Measurements from ENCODE around the gene TACSTD2. TPM values are rescaled to one million over a fixed set of nuclear protein-coding genes. Genes with fewer than 3 reads are reported as not detected.
"Not testable (repeated sequence)": the region's sequence is repeated elsewhere in the genome, so short reads cannot be mapped to it uniquely, and the experiment has no call there.

TACSTD2 gene
- total RNA-seq, 1 donor from 2014 or later: 0.52 TPM

DNA sequence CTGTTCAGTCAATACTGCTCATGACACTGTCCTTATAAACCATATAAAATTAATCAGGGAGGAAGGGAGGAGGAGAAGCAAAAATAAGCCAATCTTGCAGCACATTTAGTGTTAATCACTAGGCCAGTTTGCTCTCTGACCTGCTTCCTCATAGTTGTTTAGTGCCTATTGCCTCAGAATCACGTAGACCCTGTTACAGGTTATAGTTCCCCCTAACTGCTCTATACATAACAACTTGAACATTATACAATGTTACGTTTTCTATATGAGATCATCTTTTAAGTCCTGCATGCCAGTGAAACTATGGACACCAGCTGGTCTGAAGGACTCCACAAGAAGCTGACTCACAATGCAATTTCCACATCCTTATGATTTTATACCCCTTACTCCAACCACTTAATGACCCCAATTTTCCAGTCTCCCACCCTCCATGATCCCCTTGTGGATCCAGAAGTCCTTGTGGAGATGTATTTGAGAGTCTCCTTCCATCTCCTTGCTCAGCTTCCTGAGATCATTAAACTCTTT, 34.9 kb upstream of the TACSTD2 start:
- Histone ChIP-seq H3K27me3 (ENCODE audit: control insufficient read depth in 3 of 3, insufficient read depth in 3 of 3, low read length in 3 of 3) (no peaks in the 10 kb centered on the region), H3K4me1 (ENCODE audit: control insufficient read depth in 3 of 3, insufficient read depth in 3 of 3, low read length in 3 of 3) (no peaks in the 10 kb centered on the region), H3K9me3 (ENCODE audit: control insufficient read depth in 3 of 3, low read length in 3 of 3) (peaks cover 0 to under 1% (median 0%) of the 10 kb centered on the region in 3 donors), H3K27ac (ENCODE audit: low read depth, low read length) (no peak overlapping the region), H3K36me3 (ENCODE audit: control insufficient read depth in 3 of 3, insufficient read depth in 3 of 3, low read length in 3 of 3) (no peaks in the 10 kb centered on the region), H3K4me3 (ENCODE audit: low read length in 3 of 3) (no peak overlapping the region), H3K9ac (ENCODE audit: low read depth in 1 of 3, low read length in 3 of 3) (no peak overlapping the region)

DNA sequence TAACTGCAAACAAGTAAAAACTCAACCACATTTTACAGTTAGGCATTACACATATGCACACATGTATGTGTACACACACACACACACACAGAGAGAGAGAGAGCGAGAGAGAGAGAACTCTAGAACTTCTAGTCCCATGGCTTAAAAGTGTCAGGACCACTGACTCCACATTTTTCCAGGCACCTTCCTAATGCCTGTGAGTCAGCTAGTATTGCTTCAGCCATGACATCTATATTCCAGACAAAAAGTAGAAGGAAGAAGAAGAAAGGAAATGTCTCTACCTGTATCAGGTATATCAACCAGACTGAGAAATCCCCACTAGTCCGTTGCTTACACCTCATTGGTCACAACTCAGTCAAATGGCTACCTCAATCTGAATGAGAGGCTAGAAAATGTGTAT, 31.9 kb upstream of the TACSTD2 start:
- H3K27me3 ChIP-seq (ENCODE audit: control insufficient read depth in 3 of 3, insufficient read depth in 3 of 3, low read length in 3 of 3): no peaks in the 10 kb centered on the region
- no peaks in the 10 kb centered on the region for H3K36me3 ChIP-seq (ENCODE audit: control insufficient read depth in 3 of 3, insufficient read depth in 3 of 3, low read length in 3 of 3)
- H3K4me1 ChIP-seq (ENCODE audit: control insufficient read depth in 3 of 3, insufficient read depth in 3 of 3, low read length in 3 of 3): no peaks in the 10 kb centered on the region
- peaks cover 0 to 2% (median 2%) of the 10 kb centered on the region in 3 donors for H3K9me3 ChIP-seq (ENCODE audit: control insufficient read depth in 3 of 3, low read length in 3 of 3)
- H3K27ac ChIP-seq (ENCODE audit: low read depth, low read length): no peak overlapping the region
- H3K9ac ChIP-seq (ENCODE audit: low read depth in 1 of 3, low read length in 3 of 3): no peak overlapping the region
- H3K4me3 ChIP-seq (ENCODE audit: low read length in 3 of 3): no peak overlapping the region

DNA sequence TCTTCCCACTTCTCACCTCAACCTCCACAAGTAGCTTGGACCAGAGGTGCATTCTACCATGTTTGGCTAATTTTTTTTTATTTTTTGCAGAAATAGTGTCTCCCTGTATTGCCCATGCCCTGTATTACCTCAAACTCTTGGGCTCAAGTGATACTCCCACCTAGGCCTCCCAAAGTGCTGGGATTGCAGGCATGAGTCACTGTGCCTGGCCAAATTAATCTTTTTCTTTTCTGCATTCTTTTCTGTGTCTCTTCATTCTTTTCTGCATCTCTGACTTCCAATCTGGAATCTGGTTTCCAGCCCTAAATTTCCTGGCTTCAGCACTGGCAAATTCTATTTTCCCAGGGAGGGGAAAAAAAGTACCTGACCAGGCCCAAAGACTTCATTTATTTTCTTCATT, 31.2 kb upstream of the TACSTD2 start:
- Histone ChIP-seq H3K9me3 (ENCODE audit: control insufficient read depth in 3 of 3, low read length in 3 of 3) (peaks cover 0 to 2% (median 2%) of the 10 kb centered on the region in 3 donors), H3K4me1 (ENCODE audit: control insufficient read depth in 3 of 3, insufficient read depth in 3 of 3, low read length in 3 of 3) (no peaks in the 10 kb centered on the region), H3K27me3 (ENCODE audit: control insufficient read depth in 3 of 3, insufficient read depth in 3 of 3, low read length in 3 of 3) (no peaks in the 10 kb centered on the region), H3K9ac (ENCODE audit: low read depth in 1 of 3, low read length in 3 of 3) (no peak overlapping the region), H3K27ac (ENCODE audit: low read depth, low read length) (no peak overlapping the region), H3K4me3 (ENCODE audit: low read length in 3 of 3) (no peak overlapping the region), H3K36me3 (ENCODE audit: control insufficient read depth in 3 of 3, insufficient read depth in 3 of 3, low read length in 3 of 3) (no peaks in the 10 kb centered on the region)

DNA sequence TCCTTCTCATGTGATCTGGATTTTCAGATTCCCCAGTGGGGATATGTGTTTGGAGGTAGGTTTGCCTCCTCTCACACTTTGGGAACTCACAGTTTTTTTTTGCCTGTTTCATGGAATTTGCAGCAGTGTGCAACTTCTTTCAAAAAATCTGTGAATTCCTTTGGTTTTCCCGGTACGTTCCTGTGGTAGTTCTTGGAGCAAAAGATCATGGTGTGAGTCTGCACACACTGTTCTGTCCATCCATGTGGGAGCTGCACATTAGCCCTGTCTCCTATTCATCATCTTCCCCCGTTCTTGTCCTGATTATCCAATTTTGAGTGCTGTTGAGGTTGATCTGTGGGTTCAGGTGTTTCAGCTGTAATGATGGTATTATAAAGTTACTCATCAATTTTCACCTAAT, 30.3 kb upstream of the TACSTD2 start:
- H3K4me1 ChIP-seq (ENCODE audit: control insufficient read depth in 3 of 3, insufficient read depth in 3 of 3, low read length in 3 of 3): no peaks in the 10 kb centered on the region
- H3K36me3 ChIP-seq (ENCODE audit: control insufficient read depth in 3 of 3, insufficient read depth in 3 of 3, low read length in 3 of 3): no peaks in the 10 kb centered on the region
- no peak overlapping the region for H3K4me3 ChIP-seq (ENCODE audit: low read length in 3 of 3)
- H3K9me3 ChIP-seq (ENCODE audit: control insufficient read depth in 3 of 3, low read length in 3 of 3): peaks cover 0 to 2% (median 2%) of the 10 kb centered on the region in 3 donors
- no peak overlapping the region for H3K27ac ChIP-seq (ENCODE audit: low read depth, low read length)
- no peaks in the 10 kb centered on the region for H3K27me3 ChIP-seq (ENCODE audit: control insufficient read depth in 3 of 3, insufficient read depth in 3 of 3, low read length in 3 of 3)
- no peak overlapping the region for H3K9ac ChIP-seq (ENCODE audit: low read depth in 1 of 3, low read length in 3 of 3)

- not testable (repeated sequence) for H3K36me3 ChIP-seq (ENCODE audit: control insufficient read depth in 3 of 3, insufficient read depth in 3 of 3, low read length in 3 of 3); H3K9ac ChIP-seq (ENCODE audit: low read depth in 1 of 3, low read length in 3 of 3); H3K4me1 ChIP-seq (ENCODE audit: control insufficient read depth in 3 of 3, insufficient read depth in 3 of 3, low read length in 3 of 3); H3K9me3 ChIP-seq (ENCODE audit: control insufficient read depth in 3 of 3, low read length in 3 of 3); H3K27ac ChIP-seq (ENCODE audit: low read depth, low read length); H3K27me3 ChIP-seq (ENCODE audit: control insufficient read depth in 3 of 3, insufficient read depth in 3 of 3, low read length in 3 of 3); H3K4me3 ChIP-seq (ENCODE audit: low read length in 3 of 3)
Observed at GRCh38 chr1:58601921-58602320, 24.9 kb upstream of the TACSTD2 start.

GRCh38 chr1:58597996-58598395, 20.9 kb upstream of the TACSTD2 start:
- Histone ChIP-seq H3K36me3 (ENCODE audit: control insufficient read depth in 3 of 3, insufficient read depth in 3 of 3, low read length in 3 of 3) (no peaks in the 10 kb centered on the region), H3K9ac (ENCODE audit: low read depth in 1 of 3, low read length in 3 of 3) (no peak overlapping the region), H3K4me1 (ENCODE audit: control insufficient read depth in 3 of 3, insufficient read depth in 3 of 3, low read length in 3 of 3) (peaks cover 0 to 5% (median 0%) of the 10 kb centered on the region in 3 donors), H3K9me3 (ENCODE audit: control insufficient read depth in 3 of 3, low read length in 3 of 3) (no peaks in the 10 kb centered on the region), H3K27ac (ENCODE audit: low read depth, low read length) (no peak overlapping the region), H3K27me3 (ENCODE audit: control insufficient read depth in 3 of 3, insufficient read depth in 3 of 3, low read length in 3 of 3) (no peaks in the 10 kb centered on the region), H3K4me3 (ENCODE audit: low read length in 3 of 3) (no peak overlapping the region)

GRCh38 chr1:58597076-58597475, 20.0 kb upstream of the TACSTD2 start:
- H3K4me3 ChIP-seq (ENCODE audit: low read length in 3 of 3): no peak overlapping the region
- H3K4me1 ChIP-seq (ENCODE audit: control insufficient read depth in 3 of 3, insufficient read depth in 3 of 3, low read length in 3 of 3): peaks cover 3 to 14% (median 7%) of the 10 kb centered on the region in 3 donors
- no peaks in the 10 kb centered on the region for H3K9me3 ChIP-seq (ENCODE audit: control insufficient read depth in 3 of 3, low read length in 3 of 3)
- H3K36me3 ChIP-seq (ENCODE audit: control insufficient read depth in 3 of 3, insufficient read depth in 3 of 3, low read length in 3 of 3): no peaks in the 10 kb centered on the region
- no peak overlapping the region for H3K9ac ChIP-seq (ENCODE audit: low read depth in 1 of 3, low read length in 3 of 3)
- H3K27me3 ChIP-seq (ENCODE audit: control insufficient read depth in 3 of 3, insufficient read depth in 3 of 3, low read length in 3 of 3): no peaks in the 10 kb centered on the region
- no peak overlapping the region for H3K27ac ChIP-seq (ENCODE audit: low read depth, low read length)

DNA sequence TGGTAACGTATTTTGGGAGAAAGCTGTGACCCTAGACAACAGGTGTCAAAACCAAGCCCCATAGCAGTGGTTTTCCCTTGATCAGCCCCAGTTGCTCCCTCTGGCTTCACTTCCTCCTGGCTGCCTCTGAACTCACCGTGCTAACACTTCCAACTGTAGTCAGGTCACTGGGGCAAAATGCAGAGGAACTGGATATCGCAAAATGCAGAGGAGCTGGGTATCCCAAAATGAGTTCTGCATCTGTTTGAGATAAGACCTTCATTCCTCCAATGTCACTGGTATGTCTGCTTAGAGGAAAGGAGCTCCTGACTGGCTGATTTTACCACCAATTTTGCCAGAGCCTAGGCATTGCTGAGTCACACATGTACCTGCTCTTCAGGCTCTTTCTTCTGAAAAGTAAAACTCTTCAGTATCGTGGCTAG, 19.6 kb upstream of the TACSTD2 start:
- no peak overlapping the region for H3K9ac ChIP-seq (ENCODE audit: low read depth in 1 of 3, low read length in 3 of 3)
- no peaks in the 10 kb centered on the region for H3K9me3 ChIP-seq (ENCODE audit: control insufficient read depth in 3 of 3, low read length in 3 of 3)
- H3K4me1 ChIP-seq (ENCODE audit: control insufficient read depth in 3 of 3, insufficient read depth in 3 of 3, low read length in 3 of 3): peaks cover 3 to 18% (median 7%) of the 10 kb centered on the region in 3 donors
- no peak overlapping the region for H3K4me3 ChIP-seq (ENCODE audit: low read length in 3 of 3)
- no peaks in the 10 kb centered on the region for H3K27me3 ChIP-seq (ENCODE audit: control insufficient read depth in 3 of 3, insufficient read depth in 3 of 3, low read length in 3 of 3)
- no peak overlapping the region for H3K27ac ChIP-seq (ENCODE audit: low read depth, low read length)
- H3K36me3 ChIP-seq (ENCODE audit: control insufficient read depth in 3 of 3, insufficient read depth in 3 of 3, low read length in 3 of 3): no peaks in the 10 kb centered on the region

DNA sequence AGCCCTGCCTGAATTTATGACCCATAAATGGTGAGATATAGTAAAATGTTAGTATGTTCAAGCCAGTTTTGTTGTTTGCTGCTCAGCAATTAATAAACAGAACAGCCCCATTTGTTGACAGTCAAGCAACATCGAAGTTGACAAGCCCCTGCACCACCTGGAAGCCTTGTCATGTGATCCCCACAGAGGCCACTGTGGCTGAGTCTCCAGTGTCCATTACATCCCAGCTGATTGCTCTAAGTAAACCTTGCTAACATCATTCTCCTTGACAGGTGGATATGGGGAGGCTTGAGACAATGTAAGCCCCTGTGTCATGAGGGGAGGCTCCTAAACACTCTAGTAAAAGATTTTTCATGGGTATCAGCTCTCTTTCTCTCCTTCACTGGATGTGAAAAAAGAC, 17.5 kb upstream of the TACSTD2 start:
- no peak overlapping the region for H3K4me3 ChIP-seq (ENCODE audit: low read length in 3 of 3)
- peaks cover 3 to 20% (median 7%) of the 10 kb centered on the region in 3 donors for H3K4me1 ChIP-seq (ENCODE audit: control insufficient read depth in 3 of 3, insufficient read depth in 3 of 3, low read length in 3 of 3)
- no peaks in the 10 kb centered on the region for H3K27me3 ChIP-seq (ENCODE audit: control insufficient read depth in 3 of 3, insufficient read depth in 3 of 3, low read length in 3 of 3)
- H3K27ac ChIP-seq (ENCODE audit: low read depth, low read length): no peak overlapping the region
- no peak overlapping the region for H3K9ac ChIP-seq (ENCODE audit: low read depth in 1 of 3, low read length in 3 of 3)
- no peaks in the 10 kb centered on the region for H3K36me3 ChIP-seq (ENCODE audit: control insufficient read depth in 3 of 3, insufficient read depth in 3 of 3, low read length in 3 of 3)
- no peaks in the 10 kb centered on the region for H3K9me3 ChIP-seq (ENCODE audit: control insufficient read depth in 3 of 3, low read length in 3 of 3)

- no peak overlapping the region for H3K9ac ChIP-seq (ENCODE audit: low read depth in 1 of 3, low read length in 3 of 3)
Observed at GRCh38 chr1:58592522-58593134, 15.6 kb upstream of the TACSTD2 start.

More at GRCh38 chr1:58592522-58593134, 15.6 kb upstream of the TACSTD2 start:
- H3K4me3 ChIP-seq (ENCODE audit: low read length in 3 of 3): no peak overlapping the region
- H3K27ac ChIP-seq (ENCODE audit: low read depth, low read length): no peak overlapping the region
- H3K9me3 ChIP-seq (ENCODE audit: control insufficient read depth in 3 of 3, low read length in 3 of 3): no peaks in the 10 kb centered on the region
- peaks cover 3 to 20% (median 7%) of the 10 kb centered on the region in 3 donors for H3K4me1 ChIP-seq (ENCODE audit: control insufficient read depth in 3 of 3, insufficient read depth in 3 of 3, low read length in 3 of 3)
- H3K36me3 ChIP-seq (ENCODE audit: control insufficient read depth in 3 of 3, insufficient read depth in 3 of 3, low read length in 3 of 3): no peaks in the 10 kb centered on the region
- no peaks in the 10 kb centered on the region for H3K27me3 ChIP-seq (ENCODE audit: control insufficient read depth in 3 of 3, insufficient read depth in 3 of 3, low read length in 3 of 3)

Measured in skeletal muscle tissue (tissue), 4 donors.